Left forelimb (tissue), 1 donor: ENCODE measurements around the gene RNF150.
"Not testable (repeated sequence)": the region's sequence is repeated elsewhere in the genome, so short reads cannot be mapped to it uniquely, and the experiment has no call there.

ENCODE experiments used
- DNase-seq: peaks from one replicate; pipeline ENCODE4 v3.0.0-alpha.2; 2018; ENCODE audit warnings: low spot score

RNF150 gene

DNA sequence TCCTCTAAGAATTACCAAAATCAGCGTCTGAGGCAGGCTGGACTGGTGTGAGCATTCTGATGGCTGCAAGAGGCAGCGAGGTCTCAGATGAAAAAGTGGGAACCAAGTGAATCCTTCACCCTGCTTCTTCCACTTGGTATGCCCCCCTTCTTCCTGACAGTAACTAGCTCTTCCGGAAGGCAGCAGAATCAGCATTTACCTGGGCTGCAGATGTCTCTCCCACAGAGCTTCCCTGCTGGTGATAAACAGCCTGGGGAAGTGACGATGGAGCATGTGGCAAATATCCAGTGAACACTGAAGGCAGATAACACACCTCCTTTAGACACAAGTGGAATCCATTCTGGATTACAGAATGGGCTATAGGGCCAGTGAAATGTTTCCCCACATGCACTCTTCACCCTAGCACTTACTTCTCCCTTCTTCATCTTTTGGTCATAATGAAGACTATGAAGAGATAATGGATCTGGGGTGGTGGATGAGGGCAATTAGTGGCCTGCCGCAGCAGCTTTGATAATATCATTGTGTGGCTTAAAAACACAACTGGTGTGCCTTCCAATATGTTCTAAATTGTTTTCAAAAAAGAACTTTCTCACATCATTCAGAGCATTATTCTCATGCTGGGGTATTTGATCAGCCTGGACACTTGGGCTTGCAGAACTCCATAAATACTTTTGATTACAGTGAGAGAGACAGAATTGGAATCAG lies 316.3 kb downstream of the RNF150 start:
- no peak for DNase-seq

DNA sequence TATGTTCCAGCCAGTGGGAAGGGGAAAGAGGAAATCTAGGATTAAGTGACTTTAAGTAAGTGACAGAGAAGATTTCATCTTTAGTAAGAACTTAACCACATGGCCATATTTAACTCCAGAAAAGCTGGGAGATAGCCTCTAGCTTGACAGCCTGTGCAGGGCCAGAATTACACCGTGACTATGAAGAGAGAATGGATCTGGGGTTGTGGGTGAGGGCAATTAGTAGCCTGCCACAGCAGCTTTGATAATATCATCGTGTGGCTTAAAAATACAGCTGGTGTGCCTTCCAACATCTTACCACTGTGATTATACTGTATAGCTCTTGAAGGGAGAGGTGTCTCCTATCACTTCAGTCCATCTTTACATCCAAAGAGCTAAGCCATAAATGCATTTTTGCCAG lies 319.5 kb downstream of the RNF150 start:
- DNase-seq = no peak

GRCh38 chr4:140812916-140813315 lies 320.4 kb downstream of the RNF150 start:
- DNase-seq = no peak

GRCh38 chr4:140811429-140811828 lies 321.8 kb downstream of the RNF150 start:
- no peak for DNase-seq

GRCh38 chr4:140810591-140811169 lies 322.6 kb downstream of the RNF150 start:
- not testable (repeated sequence) for DNase-seq
